GM21447 (cell line): Measurements from ENCODE around the gene ZBTB34.

Source experiments
- ATAC-seq: cut with Tn5 transposase; IDR thresholded peaks from one replicate; pipeline ENCODE4 v1.9.1; 2021; ENCODE audit not compliant: unreplicated experiment

ZBTB34 gene

GRCh38 chr9:126915846-126916543 lies 55.6 kb downstream of the ZBTB34 start:
- ATAC-seq = no peak

GRCh38 chr9:126916909-126917308 lies 56.5 kb downstream of the ZBTB34 start:
- no peak for ATAC-seq

GRCh38 chr9:126919193-126919592 lies 58.8 kb downstream of the ZBTB34 start:
- ATAC-seq = no peak

GRCh38 chr9:126925876-126926275 lies 65.4 kb downstream of the ZBTB34 start:
- ATAC-seq = no peak

- ATAC-seq = no peak
These were observed 65.9 kb downstream of the ZBTB34 start for GRCh38 chr9:126926364-126926763.

- ATAC-seq = no peak
These were observed 67.0 kb downstream of the ZBTB34 start for GRCh38 chr9:126927419-126927818.

GRCh38 chr9:126932871-126933321 lies 72.5 kb downstream of the ZBTB34 start:
- no peak for ATAC-seq

GRCh38 chr9:126933334-126933980 lies 73.0 kb downstream of the ZBTB34 start:
- ATAC-seq = no peak

- ATAC-seq = no peak
These were observed 74.0 kb downstream of the ZBTB34 start for GRCh38 chr9:126934441-126934840.
